ENCODE results near the gene TSHZ2.

TSHZ2 gene

GRCh38 chr20:53489528-53489927 is 517.4 kb downstream of the TSHZ2 start:
- Histone ChIP-seq H4K20me1 (ENCODE audit: insufficient read depth, low read length) (no peaks in the 10 kb centered on the region), H3K9ac (ENCODE audit: low read length) (no peak overlapping the region), H3K79me2 (ENCODE audit: insufficient read depth, low read length) (no peaks in the 10 kb centered on the region), H3K4me3 (ENCODE audit: low read depth, low read length, poor library complexity, severe bottlenecking) (no peak overlapping the region), H3K27me3 (ENCODE audit: insufficient read depth, low read length) (no peaks in the 10 kb centered on the region), H3K36me3 (ENCODE audit: insufficient read depth, low read length) (no peaks in the 10 kb centered on the region), H3K4me2 (ENCODE audit: low read length) (no peak overlapping the region), H3K27ac (ENCODE audit: low read depth, low read length, poor library complexity, severe bottlenecking) (no peak overlapping the region), H3K9me2 (ENCODE audit: low read depth, low read length) (no peaks in the 10 kb centered on the region), H3F3A (ENCODE audit: insufficient read depth, low read length) (no peaks in the 10 kb centered on the region), H2AFZ (ENCODE audit: low read length) (no peak overlapping the region), H3K9me3 (ENCODE audit: low read length) (no peaks in the 10 kb centered on the region), H3K4me1 (ENCODE audit: insufficient read depth, low read length, severe bottlenecking) (no peaks in the 10 kb centered on the region)
- no peak for TF ChIP-seq CTCF (IDR thresholded peaks at IDR 0.05; ENCODE audit: low read length)
- no peak for TF ChIP-seq EZH2 (IDR thresholded peaks at IDR 0.05; ENCODE audit: borderline replicate concordance, low read length)

GRCh38 chr20:53490620-53491019 is 518.5 kb downstream of the TSHZ2 start:
- H3F3A ChIP-seq (ENCODE audit: insufficient read depth, low read length) = no peaks in the 10 kb centered on the region
- H3K4me2 ChIP-seq (ENCODE audit: low read length) = no peak overlapping the region
- H3K27me3 ChIP-seq (ENCODE audit: insufficient read depth, low read length) = no peaks in the 10 kb centered on the region
- H3K36me3 ChIP-seq (ENCODE audit: insufficient read depth, low read length) = no peaks in the 10 kb centered on the region
- H4K20me1 ChIP-seq (ENCODE audit: insufficient read depth, low read length) = no peaks in the 10 kb centered on the region
- H3K4me3 ChIP-seq (ENCODE audit: low read depth, low read length, poor library complexity, severe bottlenecking) = no peak overlapping the region
- H3K9me2 ChIP-seq (ENCODE audit: low read depth, low read length) = no peaks in the 10 kb centered on the region
- no peaks in the 10 kb centered on the region for H3K9me3 ChIP-seq (ENCODE audit: low read length)
- no peak overlapping the region for H3K9ac ChIP-seq (ENCODE audit: low read length)
- no peak for TF ChIP-seq CTCF (IDR thresholded peaks at IDR 0.05; ENCODE audit: low read length)
- TF ChIP-seq EZH2 (IDR thresholded peaks at IDR 0.05; ENCODE audit: borderline replicate concordance, low read length) = no peak
- no peaks in the 10 kb centered on the region for H3K79me2 ChIP-seq (ENCODE audit: insufficient read depth, low read length)
- H3K4me1 ChIP-seq (ENCODE audit: insufficient read depth, low read length, severe bottlenecking) = no peaks in the 10 kb centered on the region
- no peak overlapping the region for H2AFZ ChIP-seq (ENCODE audit: low read length)
- no peak overlapping the region for H3K27ac ChIP-seq (ENCODE audit: low read depth, low read length, poor library complexity, severe bottlenecking)

- H3K4me2 ChIP-seq (ENCODE audit: low read length) = no peak overlapping the region
- H3K27ac ChIP-seq (ENCODE audit: low read depth, low read length, poor library complexity, severe bottlenecking) = no peak overlapping the region
- no peaks in the 10 kb centered on the region for H3K4me1 ChIP-seq (ENCODE audit: insufficient read depth, low read length, severe bottlenecking)
- no peak overlapping the region for H3K4me3 ChIP-seq (ENCODE audit: low read depth, low read length, poor library complexity, severe bottlenecking)
- H3K79me2 ChIP-seq (ENCODE audit: insufficient read depth, low read length) = no peaks in the 10 kb centered on the region
- H3K27me3 ChIP-seq (ENCODE audit: insufficient read depth, low read length) = no peaks in the 10 kb centered on the region
- H3K9ac ChIP-seq (ENCODE audit: low read length) = no peak overlapping the region
- TF ChIP-seq EZH2 (IDR thresholded peaks at IDR 0.05; ENCODE audit: borderline replicate concordance, low read length) (no peak), CTCF (IDR thresholded peaks at IDR 0.05; ENCODE audit: low read length) (no peak)
- H3F3A ChIP-seq (ENCODE audit: insufficient read depth, low read length) = no peaks in the 10 kb centered on the region
- H3K9me3 ChIP-seq (ENCODE audit: low read length) = no peaks in the 10 kb centered on the region
- H3K9me2 ChIP-seq (ENCODE audit: low read depth, low read length) = no peaks in the 10 kb centered on the region
- no peaks in the 10 kb centered on the region for H4K20me1 ChIP-seq (ENCODE audit: insufficient read depth, low read length)
- H3K36me3 ChIP-seq (ENCODE audit: insufficient read depth, low read length) = no peaks in the 10 kb centered on the region
- H2AFZ ChIP-seq (ENCODE audit: low read length) = no peak overlapping the region
These were observed 519.3 kb downstream of the TSHZ2 start for GRCh38 chr20:53491462-53491861.

All from OCI-LY1 (cell line).